ENCODE data around the gene CPLX3. TPM values are rescaled to one million over a fixed set of nuclear protein-coding genes. Genes with fewer than 3 reads are reported as not detected.

The CPLX3 gene
- total RNA-seq, 1 experiment from 2014 or later = not detected

- Histone ChIP-seq H3K27ac (ENCODE audit: insufficient read length, low read depth, low read length) (no peak overlapping the region), H3K23ac (ENCODE audit: insufficient read length, low read depth, low read length) (no peak overlapping the region), H3K18ac (ENCODE audit: insufficient read length, low read depth, low read length) (no peak overlapping the region), H2BK120ac (ENCODE audit: low read depth, low read length, poor library complexity, severe bottlenecking) (no peak overlapping the region), H4K20me1 (ENCODE audit: control insufficient read depth, insufficient read depth, insufficient read length) (no peaks in the 10 kb centered on the region), H4K8ac (replicated peaks; ENCODE audit: insufficient read length, low read depth, low read length) (no peak overlapping the region), H3K79me2 (ENCODE audit: insufficient read depth, low read length) (no peaks in the 10 kb centered on the region), H4K91ac (ENCODE audit: insufficient read length, low read depth, low read length) (no peak overlapping the region), H3K14ac (ENCODE audit: insufficient read depth, low read length) (no peak overlapping the region), H2BK5ac (ENCODE audit: insufficient read length, low read length) (no peak overlapping the region), H3K79me1 (ENCODE audit: insufficient read depth, low read depth, low read length, poor library complexity, severe bottlenecking) (no peaks in the 10 kb centered on the region), H3K27me3 (ENCODE audit: insufficient read depth, low read length) (no peaks in the 10 kb centered on the region), H2BK20ac (ENCODE audit: low read depth, low read length, poor library complexity, severe bottlenecking) (no peak overlapping the region), H3K4me1 (ENCODE audit: insufficient read depth, low read length) (no peaks in the 10 kb centered on the region; the same call in 1 of the 2 replicates), H3K23me2 (ENCODE audit: insufficient read length, low read depth, low read length, poor library complexity, severe bottlenecking) (peaks cover 6% of the 10 kb centered on the region), H3K4me2 (ENCODE audit: insufficient read depth, insufficient read length, low read length) (no peak overlapping the region), H3K4ac (ENCODE audit: low read depth, low read length) (no peak overlapping the region), H3T11ph (ENCODE audit: low read length) (no peak overlapping the region), H2AK5ac (ENCODE audit: insufficient read length, low read length) (no peak overlapping the region), H4K5ac (ENCODE audit: insufficient read length, low read depth, low read length) (no peak overlapping the region), H2BK15ac (ENCODE audit: low read depth, low read length) (no peak overlapping the region), H2AFZ (ENCODE audit: low read length) (no peak overlapping the region), H3K9ac (ENCODE audit: extremely low read depth, insufficient read length, low read length) (no peak overlapping the region), H3K9me3 (ENCODE audit: control insufficient read depth, low read depth, low read length) (no peaks in the 10 kb centered on the region), H2BK12ac (ENCODE audit: insufficient read length, low read depth, low read length) (no peak overlapping the region), H3K56ac (ENCODE audit: insufficient read length, low read depth, low read length) (no peak overlapping the region)
- WGBS (ENCODE audit: extremely low coverage, insufficient read length, low lambda C conversion rate) = no CpG with 5 or more reads among the region's 5 CpGs
- Mint-ChIP-seq H3K9me3 (no peaks in the 10 kb centered on the region), H3K27ac (peak overlapping the region in 1 of 3 experiments; percentile 65; a peak in 2 of 7 replicates), H3K4me1 (peaks cover 19 to 33% of the 10 kb centered on the region in 2 experiments), H3K27me3 (ENCODE audit: low read depth) (no peaks in the 10 kb centered on the region), H3K4me3 (no peak overlapping the region), H3K36me3 (ENCODE audit: insufficient read depth in 1 of 3, low read depth in 3 of 3) (peaks cover 10 to 51% (median 43%) of the 10 kb centered on the region in 3 experiments)
- DNase-seq = no peak
- no peak for TF ChIP-seq CTCF (conservative IDR thresholded peaks at IDR 0.05)
These were observed 18.8 kb downstream of the CPLX3 start for GRCh38 chr15:74845208-74845568.

All from H9 (cell line).